22Rv1 (cell line): ENCODE data around the gene NFKBIA.
A peak's percentile ranks its signal among the peaks of the same experiment; 100 is the strongest.

Experiments used
- H3K27ac ChIP-seq: fragments of 450-650 bp; 2 replicates; pipeline ENCODE4 v1.5.1; 2017
- ZFX ChIP-seq: fragments of 450-650 bp; IDR thresholded peaks from 2 replicates; pipeline ENCODE4 v1.6.1; 2017; ENCODE audit warnings: antibody characterized with exemption, borderline replicate concordance
- TF ChIP-seq, protein P1 (sequence below): fragments of 450-650 bp; IDR thresholded peaks from 2 replicates; pipeline ENCODE4 v1.5.1; 2017; ENCODE audit warnings: mild to moderate bottlenecking

Gene NFKBIA

DNA sequence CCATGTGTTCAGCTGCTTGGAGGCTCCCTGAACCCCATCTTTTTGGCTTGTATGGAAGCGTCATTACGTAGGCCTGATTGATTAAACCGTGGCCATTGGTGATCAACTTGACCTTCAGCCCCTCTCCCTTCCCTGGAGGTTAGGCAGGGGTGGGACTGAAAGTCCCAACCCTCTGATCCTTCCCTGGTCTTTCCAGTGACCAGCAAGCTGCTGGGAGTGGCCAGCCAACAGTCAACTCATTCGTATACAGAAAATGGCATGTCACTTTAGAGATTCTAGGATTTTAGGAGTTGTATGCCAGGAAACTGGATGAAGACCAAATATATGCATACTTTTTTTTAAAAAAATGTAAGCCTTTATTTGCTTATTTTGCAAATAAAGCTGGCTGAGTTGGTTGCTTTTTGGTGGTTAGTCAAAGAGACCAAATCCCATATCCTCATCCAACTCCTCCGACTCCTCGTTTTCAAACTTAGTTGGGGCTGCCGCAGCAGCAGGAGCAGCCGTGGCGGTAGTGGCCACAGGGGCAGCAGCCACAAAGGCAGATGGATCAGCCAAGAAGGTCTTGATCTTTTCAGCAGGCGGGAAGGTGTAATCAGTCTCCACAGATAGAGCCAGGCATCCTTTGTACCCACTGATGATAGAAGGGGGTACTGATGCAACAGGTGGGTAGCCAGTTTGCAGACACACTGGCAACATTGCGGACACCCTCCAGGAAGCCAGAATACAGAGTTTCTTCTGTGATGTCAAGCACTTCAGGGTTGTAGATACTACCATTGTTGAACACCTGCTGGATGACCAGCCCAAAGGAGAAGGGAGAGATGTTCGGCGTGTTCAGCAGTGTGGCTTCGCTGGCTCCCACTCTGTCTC lies 16.6 kb downstream of the NFKBIA start:
- TF ChIP-seq ZFX = no peak
- TF ChIP-seq, protein P1, sequence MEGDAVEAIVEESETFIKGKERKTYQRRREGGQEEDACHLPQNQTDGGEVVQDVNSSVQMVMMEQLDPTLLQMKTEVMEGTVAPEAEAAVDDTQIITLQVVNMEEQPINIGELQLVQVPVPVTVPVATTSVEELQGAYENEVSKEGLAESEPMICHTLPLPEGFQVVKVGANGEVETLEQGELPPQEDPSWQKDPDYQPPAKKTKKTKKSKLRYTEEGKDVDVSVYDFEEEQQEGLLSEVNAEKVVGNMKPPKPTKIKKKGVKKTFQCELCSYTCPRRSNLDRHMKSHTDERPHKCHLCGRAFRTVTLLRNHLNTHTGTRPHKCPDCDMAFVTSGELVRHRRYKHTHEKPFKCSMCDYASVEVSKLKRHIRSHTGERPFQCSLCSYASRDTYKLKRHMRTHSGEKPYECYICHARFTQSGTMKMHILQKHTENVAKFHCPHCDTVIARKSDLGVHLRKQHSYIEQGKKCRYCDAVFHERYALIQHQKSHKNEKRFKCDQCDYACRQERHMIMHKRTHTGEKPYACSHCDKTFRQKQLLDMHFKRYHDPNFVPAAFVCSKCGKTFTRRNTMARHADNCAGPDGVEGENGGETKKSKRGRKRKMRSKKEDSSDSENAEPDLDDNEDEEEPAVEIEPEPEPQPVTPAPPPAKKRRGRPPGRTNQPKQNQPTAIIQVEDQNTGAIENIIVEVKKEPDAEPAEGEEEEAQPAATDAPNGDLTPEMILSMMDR = no peak
- peak overlapping the region; percentile 99 for H3K27ac ChIP-seq

DNA sequence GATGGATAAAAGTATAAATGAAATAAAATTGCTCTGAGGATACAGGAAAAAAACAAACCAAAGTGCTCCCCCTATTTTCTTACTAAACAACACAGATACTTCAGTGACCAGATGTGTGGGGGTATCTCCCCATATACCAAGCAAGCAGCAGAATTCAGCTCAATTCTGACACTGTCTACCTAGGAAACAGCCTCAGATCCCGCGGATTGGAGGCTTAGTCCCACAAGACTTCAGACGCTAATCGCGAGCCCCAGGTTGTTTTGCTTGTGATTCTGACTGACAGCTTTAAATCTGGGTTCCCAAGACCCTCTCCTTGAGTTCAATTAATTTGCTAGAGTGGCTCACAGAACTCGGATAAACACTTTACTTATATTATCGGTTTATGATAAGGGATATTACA lies 17.3 kb downstream of the NFKBIA start:
- peak overlapping the region; percentile 99 for H3K27ac ChIP-seq
- no peak for TF ChIP-seq ZFX
- TF ChIP-seq, protein P1 = no peak

DNA sequence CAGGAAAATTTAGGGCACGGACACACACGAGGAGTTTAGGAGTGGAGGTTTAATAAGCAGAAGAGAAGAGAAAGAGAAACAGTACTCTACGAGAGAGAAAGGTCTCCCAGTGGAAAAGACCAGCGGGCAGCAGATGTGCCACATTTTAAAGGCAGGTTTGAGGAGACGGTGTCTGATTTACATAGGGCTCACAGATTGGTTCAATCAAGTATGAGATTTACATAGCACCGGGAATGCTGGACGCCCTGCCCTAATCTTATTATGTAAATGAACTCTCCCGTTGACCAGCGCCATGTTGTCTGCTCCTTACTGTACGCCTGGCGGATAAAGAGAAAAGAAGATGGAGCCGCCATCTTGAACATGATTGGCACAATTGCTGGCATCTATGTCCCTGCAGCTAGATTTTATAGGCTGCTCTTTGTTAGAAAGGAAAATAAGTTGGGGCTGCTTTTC lies 17.9 kb downstream of the NFKBIA start:
- H3K27ac ChIP-seq = peak overlapping the region; percentile 99
- TF ChIP-seq ZFX = no peak
- TF ChIP-seq, protein P1 = no peak

DNA sequence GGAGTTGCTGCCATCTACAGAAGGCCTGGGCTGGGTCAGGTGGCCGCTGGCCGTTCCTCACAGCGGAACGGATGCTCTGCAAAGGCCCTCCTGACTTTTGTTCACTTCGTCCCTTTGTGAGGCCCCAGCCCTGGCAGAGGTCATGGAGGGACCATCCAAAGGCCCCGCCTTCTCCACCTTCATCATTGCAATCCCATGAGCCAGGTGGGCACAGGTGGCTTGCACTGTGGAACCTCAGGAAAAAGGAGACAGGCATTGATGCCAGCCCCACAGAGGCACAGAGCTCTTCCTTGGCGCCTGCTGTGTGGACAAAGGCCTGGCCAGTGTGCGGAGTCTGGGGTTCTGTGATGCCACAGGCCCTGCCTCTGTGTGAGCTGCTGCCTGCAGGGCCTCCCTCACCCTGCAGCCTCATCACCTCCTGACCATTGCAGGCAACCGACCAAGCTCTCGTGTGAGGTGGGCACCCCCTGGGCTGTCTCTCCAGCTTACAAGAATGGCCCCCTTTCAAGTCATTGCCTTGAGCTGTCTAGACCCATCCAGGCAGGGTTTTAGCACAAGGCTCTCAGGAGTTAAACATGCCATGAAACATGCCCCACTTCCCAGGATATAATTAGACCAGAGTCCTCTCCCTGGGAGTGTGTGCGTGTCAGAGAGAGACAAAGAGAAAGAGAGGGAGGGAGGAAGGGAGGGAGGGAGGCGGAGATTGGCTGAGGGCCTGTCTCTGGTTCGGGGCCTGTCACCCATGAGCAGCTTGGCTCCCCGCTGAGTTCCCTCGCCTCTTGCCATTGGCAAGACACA lies 19.3 kb downstream of the NFKBIA start:
- peak overlapping the region; percentile 99 for H3K27ac ChIP-seq
- TF ChIP-seq, protein P1 = no peak
- TF ChIP-seq ZFX = no peak

DNA sequence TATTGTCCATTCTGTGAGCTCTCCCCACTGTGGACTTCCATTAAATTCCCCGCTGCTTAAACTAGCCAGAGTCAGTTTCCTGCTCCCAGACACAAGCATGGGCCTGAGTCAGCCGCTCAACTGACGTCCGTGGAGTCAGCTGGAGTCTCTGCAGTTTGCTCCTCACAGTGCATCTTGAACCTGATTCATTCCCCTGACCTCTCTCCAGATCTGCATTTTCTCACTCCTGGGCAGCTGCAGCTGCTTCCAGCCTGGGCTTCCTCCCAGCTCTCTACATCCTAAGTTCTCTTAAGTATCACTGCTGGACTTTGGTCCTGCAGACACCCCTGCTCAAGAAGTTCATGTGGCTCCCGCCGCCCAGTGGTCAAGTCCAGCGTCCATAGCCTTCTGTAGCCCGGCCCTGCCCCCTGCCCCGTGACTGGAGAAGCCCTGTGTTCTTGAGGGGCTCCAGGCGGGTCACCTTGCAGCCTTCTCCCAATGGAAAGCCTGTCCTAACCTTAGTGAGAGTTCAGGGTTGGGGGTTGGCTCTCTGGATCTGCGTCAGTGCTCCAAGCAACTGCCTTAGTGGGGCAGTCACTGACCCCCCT lies 20.0 kb downstream of the NFKBIA start:
- H3K27ac ChIP-seq = peak overlapping the region; percentile 99
- TF ChIP-seq, protein P1 = no peak
- no peak for TF ChIP-seq ZFX

DNA sequence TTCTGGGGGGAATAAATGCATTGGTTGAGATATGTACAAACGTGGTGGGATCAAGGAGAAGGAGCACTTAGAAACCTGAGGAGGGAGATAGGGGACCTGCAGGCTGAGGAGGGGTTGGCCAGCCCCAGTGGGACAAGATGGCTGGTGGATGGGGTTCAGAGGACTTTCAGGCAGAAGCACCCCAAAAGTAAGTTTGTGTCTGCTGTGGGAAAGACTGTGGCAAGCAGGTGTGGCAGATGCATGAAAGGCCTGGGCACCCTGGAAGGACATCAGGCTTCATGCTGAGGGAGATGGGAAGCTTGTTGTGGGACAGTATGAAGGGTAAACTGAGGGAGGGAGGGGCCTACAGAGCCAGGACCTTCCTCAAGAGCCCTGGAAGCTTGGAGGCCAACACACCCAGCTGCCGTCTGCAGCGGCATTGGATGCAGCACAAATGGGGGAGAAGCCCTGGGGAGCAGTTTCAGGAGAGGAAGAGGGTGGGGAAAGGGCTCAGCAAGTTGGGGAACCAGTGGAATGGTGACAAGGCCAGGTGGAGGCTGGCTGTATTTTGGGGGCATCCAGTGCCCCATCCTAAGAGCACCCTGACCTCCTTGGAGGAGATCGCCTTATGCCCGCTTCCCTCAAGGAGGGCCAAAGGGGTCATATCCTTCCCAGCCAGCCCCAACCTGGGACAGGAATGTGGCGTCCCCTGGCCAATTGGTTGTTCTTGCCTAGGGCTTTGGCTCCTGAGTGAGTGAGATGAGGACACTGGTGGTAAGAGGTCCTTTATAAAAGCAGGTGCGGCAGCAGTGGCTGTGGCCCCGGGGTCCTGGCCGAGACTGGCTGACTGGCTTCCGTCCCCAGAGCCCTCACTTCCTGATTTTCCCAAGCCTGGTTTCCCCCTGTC lies 20.7 kb downstream of the NFKBIA start:
- TF ChIP-seq ZFX = no peak
- TF ChIP-seq, protein P1 = no peak
- H3K27ac ChIP-seq = peak overlapping the region; percentile 99
